PC-3 (cell line): Measurements from ENCODE around the gene PIGL.

Source experiments
- CTCF ChIP-seq: fragments of 300-600 bp; sonication (generic); conservative IDR thresholded peaks from 2 replicates; pipeline ENCODE4 v1.5.1; 2017; ENCODE audit warnings: antibody characterized with exemption, low read depth, mild to moderate bottlenecking, low read length
- EZH2 ChIP-seq: fragments of 300-600 bp; sonication (generic); IDR thresholded peaks from one replicate; pipeline ENCODE4 v1.6.1; 2017; ENCODE audit warnings: antibody characterized with exemption, mild to moderate bottlenecking, low read length; ENCODE audit not compliant: unreplicated experiment
- EZH2phosphoT487 ChIP-seq: fragments of 300-600 bp; sonication (generic); IDR thresholded peaks from 2 replicates; pipeline ENCODE4 v1.6.1; 2018; ENCODE audit warnings: mild to moderate bottlenecking, antibody characterized with exemption, low read length, borderline replicate concordance

- TF ChIP-seq CTCF (no peak), EZH2phosphoT487 (no peak), EZH2 (no peak)
These were observed 26.4 kb downstream of the PIGL start for GRCh38 chr17:16243385-16243784.
